ENCODE measurements around the gene FBXW9. TPM values are rescaled to one million over a fixed set of nuclear protein-coding genes. Genes with fewer than 3 reads are reported as not detected.

Gene FBXW9
- total RNA-seq, 3 donors from 2014 or later (not counting 1 experiment from before 2014, with no cell fraction given) = 2.2 to 3.2 (median 2.9) TPM

GRCh38 chr19:12723641-12724426 lies 27.4 kb upstream of the FBXW9 start, which contains the start of gene TNPO2:
Gene TNPO2 (minus strand): TSS chr19:12723932. CDS start chr19:12720977, 2,955 bp downstream.
- Mint-ChIP-seq H3K9me3 (no peaks in the 10 kb centered on the region), H3K4me3 (peak within 1 kb of the TSS; percentile 93), H3K36me3 (no peaks in the 10 kb centered on the region), H3K4me1 (peaks cover 26 to 40% of the 10 kb centered on the region in 2 donors), H3K27ac (peak within 1 kb of the TSS; percentile 91 to 96), H3K27me3 (ENCODE audit: low read depth in 2 of 2) (no peaks in the 10 kb centered on the region)
- DNase-seq (peak; percentile 23 to 77), ATAC-seq (peak in 2 of 3 donors; percentile 16 to 19)
- 6% methylated on average over 28 of the region's 28 CpGs for WGBS (ENCODE audit: insufficient coverage)
- peaks cover 7% of the 10 kb centered on the region for H3K36me3 ChIP-seq (ENCODE audit: control insufficient read depth, insufficient read depth, low read length)
- H3K9me3 ChIP-seq (ENCODE audit: control insufficient read depth, insufficient read depth, low read length) = no peaks in the 10 kb centered on the region
- H3K27me3 ChIP-seq (ENCODE audit: control insufficient read depth, insufficient read depth, low read length) = no peaks in the 10 kb centered on the region
- intact Hi-C loops (cut with micrococcal nuclease) = loop anchor here (1.0 to 5.0 kb wide), 4 partner anchors 9 to 68 kb away; partner anchors contain the start of genes DHPS, JUNB, MAN2B1 and WDR83
- peaks cover 36% of the 10 kb centered on the region for H3K4me1 ChIP-seq (ENCODE audit: control insufficient read depth, insufficient read depth, low read length)
- peak within 1 kb of the TSS; percentile 60 for H3K4me3 ChIP-seq (ENCODE audit: low read length)
- no peak for TF ChIP-seq CTCF (IDR thresholded peaks at IDR 0.05)
- peak within 1 kb of the TSS; percentile 44 for H3K27ac ChIP-seq (ENCODE audit: low read length)

- TF ChIP-seq CTCF (IDR thresholded peaks at IDR 0.05) = no peak
- peaks cover 8% of the 10 kb centered on the region for H3K36me3 ChIP-seq (ENCODE audit: control insufficient read depth, insufficient read depth, low read length)
- Mint-ChIP-seq H3K9me3 (no peaks in the 10 kb centered on the region), H3K4me3 (peak overlapping the region; percentile 93), H3K36me3 (no peaks in the 10 kb centered on the region), H3K27me3 (ENCODE audit: low read depth in 2 of 2) (no peaks in the 10 kb centered on the region), H3K27ac (peak overlapping the region; percentile 91 to 96), H3K4me1 (peaks cover 26 to 42% of the 10 kb centered on the region in 2 donors)
- under 1% methylated on average over 7 of the region's 7 CpGs for WGBS (ENCODE audit: insufficient coverage)
- peaks cover 36% of the 10 kb centered on the region for H3K4me1 ChIP-seq (ENCODE audit: control insufficient read depth, insufficient read depth, low read length)
- DNase-seq = no peak
- no peaks in the 10 kb centered on the region for H3K27me3 ChIP-seq (ENCODE audit: control insufficient read depth, insufficient read depth, low read length)
- ATAC-seq = no peak
- intact Hi-C loops (cut with micrococcal nuclease) = loop anchor here (1.0 to 5.0 kb wide), 4 partner anchors 10 to 69 kb away; partner anchors contain the start of genes DHPS, JUNB, MAN2B1 and WDR83
- H3K27ac ChIP-seq (ENCODE audit: low read length) = peak overlapping the region; percentile 44
- H3K9me3 ChIP-seq (ENCODE audit: control insufficient read depth, insufficient read depth, low read length) = no peaks in the 10 kb centered on the region
- H3K4me3 ChIP-seq (ENCODE audit: low read length) = peak overlapping the region; percentile 60
Observed at GRCh38 chr19:12723381-12723640, 26.9 kb upstream of the FBXW9 start.

GRCh38 chr19:12722566-12723380 lies 26.3 kb upstream of the FBXW9 start:
- under 1% methylated on average over 30 of the region's 32 CpGs for WGBS (ENCODE audit: insufficient coverage)

More at GRCh38 chr19:12722566-12723380, 26.3 kb upstream of the FBXW9 start:
- H3K27ac Mint-ChIP-seq = peak overlapping the region; percentile 91 to 96
- ATAC-seq = peak; percentile 87 to 97 (median 95)
- H3K36me3 Mint-ChIP-seq = no peaks in the 10 kb centered on the region
- Histone ChIP-seq H3K27ac (ENCODE audit: low read length) (peak overlapping the region; percentile 44), H3K36me3 (ENCODE audit: control insufficient read depth, insufficient read depth, low read length) (peaks cover 2% of the 10 kb centered on the region), H3K27me3 (ENCODE audit: control insufficient read depth, insufficient read depth, low read length) (no peaks in the 10 kb centered on the region), H3K9me3 (ENCODE audit: control insufficient read depth, insufficient read depth, low read length) (no peaks in the 10 kb centered on the region), H3K4me1 (ENCODE audit: control insufficient read depth, insufficient read depth, low read length) (peaks cover 36% of the 10 kb centered on the region), H3K4me3 (ENCODE audit: low read length) (peak overlapping the region; percentile 60)
- peak; percentile 87 to 99 for DNase-seq
- TF ChIP-seq CTCF (IDR thresholded peaks at IDR 0.05) = no peak
- H3K9me3 Mint-ChIP-seq = no peaks in the 10 kb centered on the region
- H3K27me3 Mint-ChIP-seq (ENCODE audit: low read depth in 2 of 2) = no peaks in the 10 kb centered on the region
- peaks cover 26 to 42% of the 10 kb centered on the region in 2 donors for H3K4me1 Mint-ChIP-seq
- intact Hi-C loops (cut with micrococcal nuclease) = loop anchor here (1.0 to 5.0 kb wide), 4 partner anchors 11 to 70 kb away; partner anchors contain the start of genes DHPS, JUNB, MAN2B1 and WDR83
- H3K4me3 Mint-ChIP-seq = peak overlapping the region; percentile 93
